ENCODE measurements around the gene TMC1.

TMC1 gene

GRCh38 chr9:72646061-72646460 lies 124.7 kb downstream of the TMC1 start:
- WGBS (ENCODE audit: insufficient coverage, insufficient read length) = no CpG with 5 or more reads among the region's 1 CpG
- no peak overlapping the region for H3K4me3 ChIP-seq (ENCODE audit: low read length)
- no peaks in the 10 kb centered on the region for H3K36me3 ChIP-seq (ENCODE audit: control insufficient read depth, insufficient read depth, low read length)
- no peak overlapping the region for H3K27ac ChIP-seq (ENCODE audit: low read length)
- H3K9me3 ChIP-seq (ENCODE audit: control insufficient read depth, insufficient read depth, low read length) = no peaks in the 10 kb centered on the region
- DNase-seq (ENCODE audit: low read depth, low spot score) = no peak
- H3K27me3 ChIP-seq (ENCODE audit: control insufficient read depth, insufficient read depth, low read length) = no peaks in the 10 kb centered on the region
- H3K4me1 ChIP-seq (ENCODE audit: control insufficient read depth, insufficient read depth, low read length) = no peaks in the 10 kb centered on the region

DNA sequence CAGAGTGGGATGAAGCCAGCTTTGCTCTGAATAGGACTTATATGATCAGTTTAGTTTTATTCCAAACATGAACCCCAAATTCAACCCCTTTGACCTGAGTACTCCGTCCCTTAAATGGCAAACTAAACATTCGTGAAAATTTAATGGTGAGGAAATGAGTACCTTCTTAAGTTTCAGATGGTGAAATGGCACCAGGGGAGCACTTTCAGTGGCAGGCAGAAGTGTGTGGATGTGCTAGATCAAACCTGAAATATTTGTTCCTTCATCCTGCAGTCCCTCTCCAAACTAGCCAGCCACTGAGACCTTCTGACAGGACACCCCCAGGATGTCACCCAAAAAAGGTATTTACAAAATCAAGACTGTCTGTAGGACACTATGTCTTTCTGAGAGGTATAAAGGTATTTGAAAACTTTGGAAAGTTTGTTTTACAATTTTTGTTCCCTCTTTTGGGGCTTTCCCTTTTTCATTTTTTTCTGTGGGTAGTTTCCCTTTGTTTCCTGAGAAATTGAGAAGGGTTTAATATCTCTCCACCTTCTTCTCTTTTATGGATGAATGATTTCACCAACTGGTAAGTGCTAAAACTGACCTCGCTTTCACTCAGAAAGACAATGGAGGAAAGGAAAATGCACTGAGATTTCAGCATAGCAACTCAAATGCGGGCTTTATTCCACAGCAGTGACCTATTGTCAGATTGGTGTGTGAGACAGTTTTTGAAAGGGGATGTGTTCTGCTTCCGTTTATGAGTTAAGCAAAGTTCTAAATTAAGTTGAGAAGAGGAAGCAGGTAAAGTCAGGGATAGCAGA lies 127.1 kb downstream of the TMC1 start:
- Histone ChIP-seq H3K4me3 (ENCODE audit: low read length) (no peak overlapping the region), H3K4me1 (ENCODE audit: control insufficient read depth, insufficient read depth, low read length) (no peaks in the 10 kb centered on the region), H3K27me3 (ENCODE audit: control insufficient read depth, insufficient read depth, low read length) (no peaks in the 10 kb centered on the region), H3K9me3 (ENCODE audit: control insufficient read depth, insufficient read depth, low read length) (no peaks in the 10 kb centered on the region), H3K27ac (ENCODE audit: low read length) (no peak overlapping the region), H3K36me3 (ENCODE audit: control insufficient read depth, insufficient read depth, low read length) (no peaks in the 10 kb centered on the region)
- WGBS (ENCODE audit: insufficient coverage, insufficient read length) = no CpG with 5 or more reads among the region's 5 CpGs
- no peak for DNase-seq (ENCODE audit: low read depth, low spot score)

DNA sequence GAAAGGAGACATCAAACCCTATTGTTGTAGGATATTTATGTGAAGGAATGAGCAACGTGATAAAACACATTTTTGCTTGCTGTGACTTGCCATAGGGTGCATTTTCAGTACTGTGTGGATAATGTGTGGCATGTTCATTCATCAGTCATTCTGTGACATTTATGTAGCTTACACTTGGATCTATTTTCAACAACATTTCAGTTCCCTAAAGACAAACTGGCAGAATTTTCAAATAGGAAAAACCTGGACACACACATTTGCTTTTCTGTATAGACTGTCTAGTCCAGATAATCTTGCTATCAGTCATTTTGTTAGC lies 127.7 kb downstream of the TMC1 start:
- WGBS (ENCODE audit: insufficient coverage, insufficient read length) = no CpG with 5 or more reads among the region's 1 CpG
- H3K4me3 ChIP-seq (ENCODE audit: low read length) = no peak overlapping the region
- H3K36me3 ChIP-seq (ENCODE audit: control insufficient read depth, insufficient read depth, low read length) = no peaks in the 10 kb centered on the region
- no peak overlapping the region for H3K27ac ChIP-seq (ENCODE audit: low read length)
- no peaks in the 10 kb centered on the region for H3K4me1 ChIP-seq (ENCODE audit: control insufficient read depth, insufficient read depth, low read length)
- DNase-seq (ENCODE audit: low read depth, low spot score) = no peak
- H3K27me3 ChIP-seq (ENCODE audit: control insufficient read depth, insufficient read depth, low read length) = no peaks in the 10 kb centered on the region
- H3K9me3 ChIP-seq (ENCODE audit: control insufficient read depth, insufficient read depth, low read length) = no peaks in the 10 kb centered on the region

- DNase-seq (ENCODE audit: low read depth, low spot score) = no peak
- no peak overlapping the region for H3K4me3 ChIP-seq (ENCODE audit: low read length)
- no peak overlapping the region for H3K27ac ChIP-seq (ENCODE audit: low read length)
- H3K27me3 ChIP-seq (ENCODE audit: control insufficient read depth, insufficient read depth, low read length) = no peaks in the 10 kb centered on the region
- WGBS (ENCODE audit: insufficient coverage, insufficient read length) = no CpG with 5 or more reads among the region's 2 CpGs
- H3K36me3 ChIP-seq (ENCODE audit: control insufficient read depth, insufficient read depth, low read length) = no peaks in the 10 kb centered on the region
- no peaks in the 10 kb centered on the region for H3K9me3 ChIP-seq (ENCODE audit: control insufficient read depth, insufficient read depth, low read length)
- no peaks in the 10 kb centered on the region for H3K4me1 ChIP-seq (ENCODE audit: control insufficient read depth, insufficient read depth, low read length)
Measured at GRCh38 chr9:72650206-72650605, 128.8 kb downstream of the TMC1 start.

- no peak for DNase-seq (ENCODE audit: low read depth, low spot score)
- no CpG with 5 or more reads among the region's 12 CpGs for WGBS (ENCODE audit: insufficient coverage, insufficient read length)
- no peaks in the 10 kb centered on the region for H3K4me1 ChIP-seq (ENCODE audit: control insufficient read depth, insufficient read depth, low read length)
- H3K9me3 ChIP-seq (ENCODE audit: control insufficient read depth, insufficient read depth, low read length) = no peaks in the 10 kb centered on the region
- H3K36me3 ChIP-seq (ENCODE audit: control insufficient read depth, insufficient read depth, low read length) = no peaks in the 10 kb centered on the region
- H3K4me3 ChIP-seq (ENCODE audit: low read length) = no peak overlapping the region
- H3K27ac ChIP-seq (ENCODE audit: low read length) = no peak overlapping the region
- no peaks in the 10 kb centered on the region for H3K27me3 ChIP-seq (ENCODE audit: control insufficient read depth, insufficient read depth, low read length)
Measured at GRCh38 chr9:72656021-72656420, 134.6 kb downstream of the TMC1 start.

- Histone ChIP-seq H3K9me3 (ENCODE audit: control insufficient read depth, insufficient read depth, low read length) (no peaks in the 10 kb centered on the region), H3K27me3 (ENCODE audit: control insufficient read depth, insufficient read depth, low read length) (no peaks in the 10 kb centered on the region), H3K36me3 (ENCODE audit: control insufficient read depth, insufficient read depth, low read length) (no peaks in the 10 kb centered on the region), H3K4me1 (ENCODE audit: control insufficient read depth, insufficient read depth, low read length) (no peaks in the 10 kb centered on the region), H3K4me3 (ENCODE audit: low read length) (no peak overlapping the region), H3K27ac (ENCODE audit: low read length) (no peak overlapping the region)
- DNase-seq (ENCODE audit: low read depth, low spot score) = no peak
- WGBS (ENCODE audit: insufficient coverage, insufficient read length) = no CpG with 5 or more reads among the region's 2 CpGs
Measured at GRCh38 chr9:72657023-72657422, 135.6 kb downstream of the TMC1 start.

DNA sequence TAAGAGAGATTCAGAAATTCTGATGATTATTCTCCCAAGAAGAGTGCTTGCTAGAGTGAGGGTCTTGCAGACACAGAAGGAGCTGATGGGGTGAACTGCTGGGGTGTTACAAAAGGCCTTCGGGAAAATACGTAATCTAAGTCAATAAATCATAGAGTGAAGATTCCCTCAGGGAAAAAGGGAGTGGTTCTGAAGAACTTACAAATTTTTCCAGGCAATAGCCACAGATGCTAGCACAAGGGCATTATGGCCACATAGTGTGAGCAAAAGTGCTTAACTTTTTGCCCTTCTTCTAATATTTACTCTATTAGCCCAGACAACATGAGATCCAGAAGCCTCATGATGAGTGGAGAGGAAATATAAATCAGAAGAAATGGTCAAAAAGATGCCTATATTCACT lies 137.3 kb downstream of the TMC1 start:
- Histone ChIP-seq H3K9me3 (ENCODE audit: control insufficient read depth, insufficient read depth, low read length) (no peaks in the 10 kb centered on the region), H3K4me1 (ENCODE audit: control insufficient read depth, insufficient read depth, low read length) (no peaks in the 10 kb centered on the region), H3K4me3 (ENCODE audit: low read length) (no peak overlapping the region), H3K27me3 (ENCODE audit: control insufficient read depth, insufficient read depth, low read length) (no peaks in the 10 kb centered on the region), H3K27ac (ENCODE audit: low read length) (no peak overlapping the region), H3K36me3 (ENCODE audit: control insufficient read depth, insufficient read depth, low read length) (no peaks in the 10 kb centered on the region)
- DNase-seq (ENCODE audit: low read depth, low spot score) = no peak
- WGBS (ENCODE audit: insufficient coverage, insufficient read length) = no CpG with 5 or more reads among the region's 2 CpGs

GRCh38 chr9:72661401-72662135 lies 140.2 kb downstream of the TMC1 start:
- no peak for DNase-seq (ENCODE audit: low read depth, low spot score)
- Histone ChIP-seq H3K4me1 (ENCODE audit: control insufficient read depth, insufficient read depth, low read length) (no peaks in the 10 kb centered on the region), H3K36me3 (ENCODE audit: control insufficient read depth, insufficient read depth, low read length) (no peaks in the 10 kb centered on the region), H3K4me3 (ENCODE audit: low read length) (no peak overlapping the region), H3K27me3 (ENCODE audit: control insufficient read depth, insufficient read depth, low read length) (no peaks in the 10 kb centered on the region), H3K9me3 (ENCODE audit: control insufficient read depth, insufficient read depth, low read length) (no peaks in the 10 kb centered on the region), H3K27ac (ENCODE audit: low read length) (no peak overlapping the region)
- WGBS (ENCODE audit: insufficient coverage, insufficient read length) = no CpG with 5 or more reads among the region's 2 CpGs

GRCh38 chr9:72665421-72665820 lies 144.0 kb downstream of the TMC1 start:
- H3K4me3 ChIP-seq (ENCODE audit: low read length) = no peak overlapping the region
- H3K27me3 ChIP-seq (ENCODE audit: control insufficient read depth, insufficient read depth, low read length) = no peaks in the 10 kb centered on the region
- H3K9me3 ChIP-seq (ENCODE audit: control insufficient read depth, insufficient read depth, low read length) = no peaks in the 10 kb centered on the region
- H3K36me3 ChIP-seq (ENCODE audit: control insufficient read depth, insufficient read depth, low read length) = no peaks in the 10 kb centered on the region
- H3K4me1 ChIP-seq (ENCODE audit: control insufficient read depth, insufficient read depth, low read length) = no peaks in the 10 kb centered on the region
- no peak for DNase-seq (ENCODE audit: low read depth, low spot score)
- no CpG with 5 or more reads among the region's 2 CpGs for WGBS (ENCODE audit: insufficient coverage, insufficient read length)
- no peak overlapping the region for H3K27ac ChIP-seq (ENCODE audit: low read length)

- Histone ChIP-seq H3K9me3 (ENCODE audit: control insufficient read depth, insufficient read depth, low read length) (no peaks in the 10 kb centered on the region), H3K36me3 (ENCODE audit: control insufficient read depth, insufficient read depth, low read length) (no peaks in the 10 kb centered on the region), H3K27ac (ENCODE audit: low read length) (no peak overlapping the region), H3K4me1 (ENCODE audit: control insufficient read depth, insufficient read depth, low read length) (no peaks in the 10 kb centered on the region), H3K4me3 (ENCODE audit: low read length) (no peak overlapping the region), H3K27me3 (ENCODE audit: control insufficient read depth, insufficient read depth, low read length) (no peaks in the 10 kb centered on the region)
- DNase-seq (ENCODE audit: low read depth, low spot score) = no peak
- WGBS (ENCODE audit: insufficient coverage, insufficient read length) = no CpG with 5 or more reads among the region's 2 CpGs
Measured at GRCh38 chr9:72667181-72667580, 145.8 kb downstream of the TMC1 start.

DNA sequence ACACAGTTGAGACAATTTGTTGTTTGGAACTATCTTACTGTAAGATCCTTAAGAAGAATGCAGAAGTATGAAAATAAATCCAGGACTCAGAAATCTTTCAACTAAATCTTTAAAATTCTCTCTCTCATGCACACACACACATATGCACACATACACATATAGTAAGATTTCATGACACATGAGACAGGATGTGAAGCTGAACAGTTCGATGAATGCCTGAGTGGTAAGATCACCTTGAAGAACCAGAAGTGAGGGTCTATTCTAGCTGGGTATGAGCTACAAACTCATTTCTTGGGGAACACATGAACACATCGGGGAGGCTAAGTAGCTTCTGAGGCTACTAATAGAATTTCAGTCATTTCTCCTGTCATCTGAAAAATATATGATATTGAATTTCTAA lies 153.6 kb downstream of the TMC1 start:
- Histone ChIP-seq H3K27me3 (ENCODE audit: control insufficient read depth, insufficient read depth, low read length) (no peaks in the 10 kb centered on the region), H3K9me3 (ENCODE audit: control insufficient read depth, insufficient read depth, low read length) (no peaks in the 10 kb centered on the region), H3K27ac (ENCODE audit: low read length) (no peak overlapping the region), H3K4me3 (ENCODE audit: low read length) (no peak overlapping the region), H3K4me1 (ENCODE audit: control insufficient read depth, insufficient read depth, low read length) (no peaks in the 10 kb centered on the region), H3K36me3 (ENCODE audit: control insufficient read depth, insufficient read depth, low read length) (no peaks in the 10 kb centered on the region)
- WGBS (ENCODE audit: insufficient coverage, insufficient read length) = no CpG with 5 or more reads among the region's 2 CpGs
- no peak for DNase-seq (ENCODE audit: low read depth, low spot score)
